ENCODE data around the gene NPL. TPM values are rescaled to one million over a fixed set of nuclear protein-coding genes. Genes with fewer than 3 reads are reported as not detected.

NPL gene
- total and polyA plus RNA-seq, 9 of the 15 experiments (the other 6 are each of a cell fraction or from before 2014, with no cell fraction given), result 9.9 to 22.3 (median 14.2) TPM

DNA sequence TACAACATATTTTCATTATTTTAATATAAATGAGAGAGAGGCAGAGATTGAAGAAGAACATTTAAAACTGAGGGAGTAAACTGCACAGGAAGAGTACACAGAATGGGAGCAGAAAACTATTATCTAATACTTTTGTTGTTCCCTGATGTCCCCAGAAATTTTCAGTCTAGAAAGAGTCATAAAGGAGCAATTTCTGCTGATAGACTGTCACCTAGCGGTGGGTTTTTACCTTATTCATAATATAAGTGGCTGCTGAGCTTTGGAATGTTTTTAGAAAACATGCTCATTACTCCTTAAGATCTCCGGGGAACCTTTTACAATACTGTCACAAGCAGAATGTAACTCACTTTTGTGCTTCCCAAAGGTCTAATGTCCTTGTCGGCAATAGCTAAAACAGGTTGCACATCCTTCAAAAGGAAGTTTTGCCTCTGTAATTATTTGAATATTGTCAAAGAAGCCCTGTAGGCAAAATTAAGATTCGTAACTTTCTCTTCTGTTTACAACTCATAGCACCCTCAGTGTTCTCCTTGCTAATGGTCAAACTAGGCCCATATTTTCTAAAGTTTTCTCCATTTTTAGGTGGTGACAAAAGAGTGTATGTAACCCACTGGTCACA, 4.9 kb upstream of the NPL start (continued):
- no peak for TF ChIP-seq RBM34 (IDR thresholded peaks at IDR 0.05; ENCODE audit: borderline replicate concordance, insufficient read depth, low read length)
- peak; percentile 96 to 98 for TF ChIP-seq RAD21 (CRISPR knock-in tag; conservative IDR thresholded peaks at IDR 0.05 in 1 of 2, IDR thresholded peaks at IDR 0.05 in 1 of 2)
- peak; percentile 67; the same call in 1 of the 2 replicates for TF ChIP-seq KLF16 (IDR thresholded peaks at IDR 0.05)
- no peak for TF ChIP-seq SRSF3 (IDR thresholded peaks at IDR 0.05; ENCODE audit: insufficient read depth, low read length)
- TF ChIP-seq ZNF263 (CRISPR knock-in tag; IDR thresholded peaks at IDR 0.05; ENCODE audit: borderline replicate concordance), result no peak
- TF ChIP-seq, protein P1, sequence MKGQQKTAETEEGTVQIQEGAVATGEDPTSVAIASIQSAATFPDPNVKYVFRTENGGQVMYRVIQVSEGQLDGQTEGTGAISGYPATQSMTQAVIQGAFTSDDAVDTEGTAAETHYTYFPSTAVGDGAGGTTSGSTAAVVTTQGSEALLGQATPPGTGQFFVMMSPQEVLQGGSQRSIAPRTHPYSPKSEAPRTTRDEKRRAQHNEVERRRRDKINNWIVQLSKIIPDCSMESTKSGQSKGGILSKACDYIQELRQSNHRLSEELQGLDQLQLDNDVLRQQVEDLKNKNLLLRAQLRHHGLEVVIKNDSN (CRISPR knock-in tag; IDR thresholded peaks at IDR 0.05), result no peak
- TF ChIP-seq, protein P2, sequence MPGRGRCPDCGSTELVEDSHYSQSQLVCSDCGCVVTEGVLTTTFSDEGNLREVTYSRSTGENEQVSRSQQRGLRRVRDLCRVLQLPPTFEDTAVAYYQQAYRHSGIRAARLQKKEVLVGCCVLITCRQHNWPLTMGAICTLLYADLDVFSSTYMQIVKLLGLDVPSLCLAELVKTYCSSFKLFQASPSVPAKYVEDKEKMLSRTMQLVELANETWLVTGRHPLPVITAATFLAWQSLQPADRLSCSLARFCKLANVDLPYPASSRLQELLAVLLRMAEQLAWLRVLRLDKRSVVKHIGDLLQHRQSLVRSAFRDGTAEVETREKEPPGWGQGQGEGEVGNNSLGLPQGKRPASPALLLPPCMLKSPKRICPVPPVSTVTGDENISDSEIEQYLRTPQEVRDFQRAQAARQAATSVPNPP (IDR thresholded peaks at IDR 0.05; ENCODE audit: borderline replicate concordance, insufficient read depth, insufficient read length), result no peak
- no peak for TF ChIP-seq RHOXF2B (CRISPR knock-in tag; conservative IDR thresholded peaks at IDR 0.05)
- TF ChIP-seq, protein P3, sequence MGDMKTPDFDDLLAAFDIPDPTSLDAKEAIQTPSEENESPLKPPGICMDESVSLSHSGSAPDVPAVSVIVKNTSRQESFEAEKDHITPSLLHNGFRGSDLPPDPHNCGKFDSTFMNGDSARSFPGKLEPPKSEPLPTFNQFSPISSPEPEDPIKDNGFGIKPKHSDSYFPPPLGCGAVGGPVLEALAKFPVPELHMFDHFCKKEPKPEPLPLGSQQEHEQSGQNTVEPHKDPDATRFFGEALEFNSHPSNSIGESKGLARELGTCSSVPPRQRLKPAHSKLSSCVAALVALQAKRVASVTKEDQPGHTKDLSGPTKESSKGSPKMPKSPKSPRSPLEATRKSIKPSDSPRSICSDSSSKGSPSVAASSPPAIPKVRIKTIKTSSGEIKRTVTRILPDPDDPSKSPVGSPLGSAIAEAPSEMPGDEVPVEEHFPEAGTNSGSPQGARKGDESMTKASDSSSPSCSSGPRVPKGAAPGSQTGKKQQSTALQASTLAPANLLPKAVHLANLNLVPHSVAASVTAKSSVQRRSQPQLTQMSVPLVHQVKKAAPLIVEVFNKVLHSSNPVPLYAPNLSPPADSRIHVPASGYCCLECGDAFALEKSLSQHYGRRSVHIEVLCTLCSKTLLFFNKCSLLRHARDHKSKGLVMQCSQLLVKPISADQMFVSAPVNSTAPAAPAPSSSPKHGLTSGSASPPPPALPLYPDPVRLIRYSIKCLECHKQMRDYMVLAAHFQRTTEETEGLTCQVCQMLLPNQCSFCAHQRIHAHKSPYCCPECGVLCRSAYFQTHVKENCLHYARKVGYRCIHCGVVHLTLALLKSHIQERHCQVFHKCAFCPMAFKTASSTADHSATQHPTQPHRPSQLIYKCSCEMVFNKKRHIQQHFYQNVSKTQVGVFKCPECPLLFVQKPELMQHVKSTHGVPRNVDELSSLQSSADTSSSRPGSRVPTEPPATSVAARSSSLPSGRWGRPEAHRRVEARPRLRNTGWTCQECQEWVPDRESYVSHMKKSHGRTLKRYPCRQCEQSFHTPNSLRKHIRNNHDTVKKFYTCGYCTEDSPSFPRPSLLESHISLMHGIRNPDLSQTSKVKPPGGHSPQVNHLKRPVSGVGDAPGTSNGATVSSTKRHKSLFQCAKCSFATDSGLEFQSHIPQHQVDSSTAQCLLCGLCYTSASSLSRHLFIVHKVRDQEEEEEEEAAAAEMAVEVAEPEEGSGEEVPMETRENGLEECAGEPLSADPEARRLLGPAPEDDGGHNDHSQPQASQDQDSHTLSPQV (IDR thresholded peaks at IDR 0.05), result no peak
- TF ChIP-seq HIVEP1 (CRISPR knock-in tag; IDR thresholded peaks at IDR 0.05), result no peak
- no peak for TF ChIP-seq EP300 (IDR thresholded peaks at IDR 0.05; ENCODE audit: low read length)
- TF ChIP-seq CC2D1A (IDR thresholded peaks at IDR 0.05), result peak; percentile 55; the same call in 1 of the 2 replicates
- TF ChIP-seq TFAM (CRISPR knock-in tag; conservative IDR thresholded peaks at IDR 0.05), result no peak
- TF ChIP-seq, protein P4, sequence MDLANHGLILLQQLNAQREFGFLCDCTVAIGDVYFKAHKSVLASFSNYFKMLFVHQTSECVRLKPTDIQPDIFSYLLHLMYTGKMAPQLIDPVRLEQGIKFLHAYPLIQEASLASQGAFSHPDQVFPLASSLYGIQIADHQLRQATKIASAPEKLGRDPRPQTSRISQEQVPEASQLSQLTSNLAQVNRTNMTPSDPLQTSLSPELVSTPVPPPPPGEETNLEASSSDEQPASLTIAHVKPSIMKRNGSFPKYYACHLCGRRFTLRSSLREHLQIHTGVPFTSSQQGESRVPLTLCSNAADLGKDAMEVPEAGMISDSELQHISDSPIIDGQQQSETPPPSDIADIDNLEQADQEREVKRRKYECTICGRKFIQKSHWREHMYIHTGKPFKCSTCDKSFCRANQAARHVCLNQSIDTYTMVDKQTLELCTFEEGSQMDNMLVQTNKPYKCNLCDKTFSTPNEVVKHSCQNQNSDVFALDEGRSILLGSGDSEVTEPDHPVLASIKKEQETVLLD (IDR thresholded peaks at IDR 0.05), result no peak
- TF ChIP-seq, protein P5, sequence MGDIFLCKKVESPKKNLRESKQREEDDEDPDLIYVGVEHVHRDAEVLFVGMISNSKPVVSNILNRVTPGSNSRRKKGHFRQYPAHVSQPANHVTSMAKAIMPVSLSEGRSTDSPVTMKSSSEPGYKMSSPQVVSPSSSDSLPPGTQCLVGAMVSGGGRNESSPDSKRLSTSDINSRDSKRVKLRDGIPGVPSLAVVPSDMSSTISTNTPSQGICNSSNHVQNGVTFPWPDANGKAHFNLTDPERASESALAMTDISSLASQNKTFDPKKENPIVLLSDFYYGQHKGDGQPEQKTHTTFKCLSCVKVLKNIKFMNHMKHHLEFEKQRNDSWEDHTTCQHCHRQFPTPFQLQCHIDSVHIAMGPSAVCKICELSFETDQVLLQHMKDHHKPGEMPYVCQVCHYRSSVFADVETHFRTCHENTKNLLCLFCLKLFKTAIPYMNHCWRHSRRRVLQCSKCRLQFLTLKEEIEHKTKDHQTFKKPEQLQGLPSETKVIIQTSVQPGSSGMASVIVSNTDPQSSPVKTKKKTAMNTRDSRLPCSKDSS (IDR thresholded peaks at IDR 0.05; ENCODE audit: low read depth, partially characterized antibody), result no peak

All from K562 (cell line).